ENCODE measurements around the gene BTBD2. TPM values are rescaled to one million over a fixed set of nuclear protein-coding genes. Genes with fewer than 3 reads are reported as not detected.

BTBD2 gene
- polyA plus RNA-seq, 2 donors: 40.0 to 48.9 TPM

GRCh38 chr19:1979642-1980041 is 35.9 kb downstream of the BTBD2 start:
- Histone ChIP-seq H3K4me1 (ENCODE audit: control insufficient read depth in 2 of 2, insufficient read depth in 2 of 2, low read length in 1 of 2) (peaks cover 4 to 6% of the 10 kb centered on the region in 2 donors), H3K36me3 (ENCODE audit: control insufficient read depth in 2 of 2, insufficient read depth in 2 of 2, low read length in 1 of 2) (peaks cover 11 to 37% of the 10 kb centered on the region in 2 donors), H3K27me3 (ENCODE audit: control insufficient read depth in 1 of 2, insufficient read depth in 2 of 2, low read length in 2 of 2) (no peaks in the 10 kb centered on the region), H3K27ac (ENCODE audit: low read depth in 2 of 2, low read length in 1 of 2) (no peak overlapping the region), H3K9me3 (ENCODE audit: control insufficient read depth in 2 of 2, insufficient read depth in 1 of 2, low read depth in 1 of 2, low read length in 1 of 2) (no peaks in the 10 kb centered on the region), H3K4me3 (ENCODE audit: low read depth in 1 of 2, low read length in 2 of 2) (no peak overlapping the region)
- 93 to 94% methylated on average over 27 to 28 of the region's 28 CpGs for WGBS, 2 donors

GRCh38 chr19:1979017-1979416 is 36.5 kb downstream of the BTBD2 start:
- Histone ChIP-seq H3K27me3 (ENCODE audit: control insufficient read depth in 1 of 2, insufficient read depth in 2 of 2, low read length in 2 of 2) (no peaks in the 10 kb centered on the region), H3K36me3 (ENCODE audit: control insufficient read depth in 2 of 2, insufficient read depth in 2 of 2, low read length in 1 of 2) (peaks cover 11 to 34% of the 10 kb centered on the region in 2 donors), H3K9me3 (ENCODE audit: control insufficient read depth in 2 of 2, insufficient read depth in 1 of 2, low read depth in 1 of 2, low read length in 1 of 2) (no peaks in the 10 kb centered on the region), H3K27ac (ENCODE audit: low read depth in 2 of 2, low read length in 1 of 2) (peak overlapping the region in 1 of 2 donors; percentile 37), H3K4me1 (ENCODE audit: control insufficient read depth in 2 of 2, insufficient read depth in 2 of 2, low read length in 1 of 2) (peaks cover 4 to 12% of the 10 kb centered on the region in 2 donors), H3K4me3 (ENCODE audit: low read depth in 1 of 2, low read length in 2 of 2) (no peak overlapping the region)
- WGBS, 2 donors: 96 to 97% methylated on average over 41 to 43 of the region's 43 CpGs

- Histone ChIP-seq H3K4me3 (ENCODE audit: low read depth in 1 of 2, low read length in 2 of 2) (no peak overlapping the region), H3K36me3 (ENCODE audit: control insufficient read depth in 2 of 2, insufficient read depth in 2 of 2, low read length in 1 of 2) (peaks cover 11 to 35% of the 10 kb centered on the region in 2 donors), H3K27ac (ENCODE audit: low read depth in 2 of 2, low read length in 1 of 2) (peak overlapping the region; percentile 46 to 69), H3K4me1 (ENCODE audit: control insufficient read depth in 2 of 2, insufficient read depth in 2 of 2, low read length in 1 of 2) (peaks cover 4 to 12% of the 10 kb centered on the region in 2 donors), H3K9me3 (ENCODE audit: control insufficient read depth in 2 of 2, insufficient read depth in 1 of 2, low read depth in 1 of 2, low read length in 1 of 2) (no peaks in the 10 kb centered on the region), H3K27me3 (ENCODE audit: control insufficient read depth in 1 of 2, insufficient read depth in 2 of 2, low read length in 2 of 2) (no peaks in the 10 kb centered on the region)
- 89 to 91% methylated on average over 39 to 51 of the region's 51 CpGs for WGBS, 2 donors
Measured at GRCh38 chr19:1978346-1978894, 37.1 kb downstream of the BTBD2 start.

GRCh38 chr19:1977120-1977519 is 38.4 kb downstream of the BTBD2 start:
- Histone ChIP-seq H3K27me3 (ENCODE audit: control insufficient read depth in 1 of 2, insufficient read depth in 2 of 2, low read length in 2 of 2) (no peaks in the 10 kb centered on the region), H3K4me3 (ENCODE audit: low read depth in 1 of 2, low read length in 2 of 2) (no peak overlapping the region), H3K27ac (ENCODE audit: low read depth in 2 of 2, low read length in 1 of 2) (peak overlapping the region in 1 of 2 donors; percentile 69), H3K9me3 (ENCODE audit: control insufficient read depth in 2 of 2, insufficient read depth in 1 of 2, low read depth in 1 of 2, low read length in 1 of 2) (no peaks in the 10 kb centered on the region), H3K36me3 (ENCODE audit: control insufficient read depth in 2 of 2, insufficient read depth in 2 of 2, low read length in 1 of 2) (peaks cover 11 to 37% of the 10 kb centered on the region in 2 donors), H3K4me1 (ENCODE audit: control insufficient read depth in 2 of 2, insufficient read depth in 2 of 2, low read length in 1 of 2) (peaks cover 4 to 12% of the 10 kb centered on the region in 2 donors)
- WGBS, 2 donors: 69 to 72% methylated on average over 13 to 15 of the region's 15 CpGs

GRCh38 chr19:1975162-1975480 is 40.4 kb downstream of the BTBD2 start:
- Histone ChIP-seq H3K4me3 (ENCODE audit: low read depth in 1 of 2, low read length in 2 of 2) (no peak overlapping the region), H3K27me3 (ENCODE audit: control insufficient read depth in 1 of 2, insufficient read depth in 2 of 2, low read length in 2 of 2) (no peaks in the 10 kb centered on the region), H3K36me3 (ENCODE audit: control insufficient read depth in 2 of 2, insufficient read depth in 2 of 2, low read length in 1 of 2) (peaks cover 8 to 36% of the 10 kb centered on the region in 2 donors), H3K9me3 (ENCODE audit: control insufficient read depth in 2 of 2, insufficient read depth in 1 of 2, low read depth in 1 of 2, low read length in 1 of 2) (no peaks in the 10 kb centered on the region), H3K27ac (ENCODE audit: low read depth in 2 of 2, low read length in 1 of 2) (no peak overlapping the region), H3K4me1 (ENCODE audit: control insufficient read depth in 2 of 2, insufficient read depth in 2 of 2, low read length in 1 of 2) (peaks cover 4 to 12% of the 10 kb centered on the region in 2 donors)
- WGBS, 2 donors: 71 to 74% methylated on average over 20 of the region's 20 CpGs

- Histone ChIP-seq H3K27me3 (ENCODE audit: control insufficient read depth in 1 of 2, insufficient read depth in 2 of 2, low read length in 2 of 2) (no peaks in the 10 kb centered on the region), H3K4me1 (ENCODE audit: control insufficient read depth in 2 of 2, insufficient read depth in 2 of 2, low read length in 1 of 2) (peaks cover 4 to 12% of the 10 kb centered on the region in 2 donors), H3K27ac (ENCODE audit: low read depth in 2 of 2, low read length in 1 of 2) (peak overlapping the region in 1 of 2 donors; percentile 19), H3K4me3 (ENCODE audit: low read depth in 1 of 2, low read length in 2 of 2) (no peak overlapping the region), H3K36me3 (ENCODE audit: control insufficient read depth in 2 of 2, insufficient read depth in 2 of 2, low read length in 1 of 2) (peaks cover 2 to 37% of the 10 kb centered on the region in 2 donors), H3K9me3 (ENCODE audit: control insufficient read depth in 2 of 2, insufficient read depth in 1 of 2, low read depth in 1 of 2, low read length in 1 of 2) (no peaks in the 10 kb centered on the region)
- WGBS, 2 donors: 76 to 77% methylated on average over 28 of the region's 28 CpGs
Measured at GRCh38 chr19:1974381-1975161, 40.9 kb downstream of the BTBD2 start.

- Histone ChIP-seq H3K36me3 (ENCODE audit: control insufficient read depth in 2 of 2, insufficient read depth in 2 of 2, low read length in 1 of 2) (peaks cover 0 to 33% of the 10 kb centered on the region in 2 donors), H3K9me3 (ENCODE audit: control insufficient read depth in 2 of 2, insufficient read depth in 1 of 2, low read depth in 1 of 2, low read length in 1 of 2) (no peaks in the 10 kb centered on the region), H3K27me3 (ENCODE audit: control insufficient read depth in 1 of 2, insufficient read depth in 2 of 2, low read length in 2 of 2) (no peaks in the 10 kb centered on the region), H3K27ac (ENCODE audit: low read depth in 2 of 2, low read length in 1 of 2) (no peak overlapping the region), H3K4me3 (ENCODE audit: low read depth in 1 of 2, low read length in 2 of 2) (no peak overlapping the region), H3K4me1 (ENCODE audit: control insufficient read depth in 2 of 2, insufficient read depth in 2 of 2, low read length in 1 of 2) (peaks cover 0 to 12% of the 10 kb centered on the region in 2 donors)
- WGBS, 2 donors: 90 to 91% methylated on average over 26 to 27 of the region's 27 CpGs
Measured at GRCh38 chr19:1970806-1971502, 44.6 kb downstream of the BTBD2 start.

GRCh38 chr19:1970003-1970805 is 45.3 kb downstream of the BTBD2 start:
- Histone ChIP-seq H3K4me3 (ENCODE audit: low read depth in 1 of 2, low read length in 2 of 2) (no peak overlapping the region), H3K4me1 (ENCODE audit: control insufficient read depth in 2 of 2, insufficient read depth in 2 of 2, low read length in 1 of 2) (peaks cover 0 to 12% of the 10 kb centered on the region in 2 donors), H3K27ac (ENCODE audit: low read depth in 2 of 2, low read length in 1 of 2) (no peak overlapping the region), H3K27me3 (ENCODE audit: control insufficient read depth in 1 of 2, insufficient read depth in 2 of 2, low read length in 2 of 2) (no peaks in the 10 kb centered on the region), H3K9me3 (ENCODE audit: control insufficient read depth in 2 of 2, insufficient read depth in 1 of 2, low read depth in 1 of 2, low read length in 1 of 2) (no peaks in the 10 kb centered on the region), H3K36me3 (ENCODE audit: control insufficient read depth in 2 of 2, insufficient read depth in 2 of 2, low read length in 1 of 2) (peaks cover 0 to 30% of the 10 kb centered on the region in 2 donors)
- 91% methylated on average over 38 of the region's 38 CpGs for WGBS, 2 donors

All from esophagus (tissue), 2 donors.